Activated CD4-positive, CD25-positive, alpha-beta regulatory T cell (primary cell): Measurements from ENCODE around the gene ZDHHC17.
"Not testable (repeated sequence)": the region's sequence is repeated elsewhere in the genome, so short reads cannot be mapped to it uniquely, and the experiment has no call there.

Source experiments
- DNase-seq, 4 experiments: peaks; one replicate each; lab custom pipeline; 2025; lab: John Stamatoyannopoulos, UW

ZDHHC17 gene, protein sequence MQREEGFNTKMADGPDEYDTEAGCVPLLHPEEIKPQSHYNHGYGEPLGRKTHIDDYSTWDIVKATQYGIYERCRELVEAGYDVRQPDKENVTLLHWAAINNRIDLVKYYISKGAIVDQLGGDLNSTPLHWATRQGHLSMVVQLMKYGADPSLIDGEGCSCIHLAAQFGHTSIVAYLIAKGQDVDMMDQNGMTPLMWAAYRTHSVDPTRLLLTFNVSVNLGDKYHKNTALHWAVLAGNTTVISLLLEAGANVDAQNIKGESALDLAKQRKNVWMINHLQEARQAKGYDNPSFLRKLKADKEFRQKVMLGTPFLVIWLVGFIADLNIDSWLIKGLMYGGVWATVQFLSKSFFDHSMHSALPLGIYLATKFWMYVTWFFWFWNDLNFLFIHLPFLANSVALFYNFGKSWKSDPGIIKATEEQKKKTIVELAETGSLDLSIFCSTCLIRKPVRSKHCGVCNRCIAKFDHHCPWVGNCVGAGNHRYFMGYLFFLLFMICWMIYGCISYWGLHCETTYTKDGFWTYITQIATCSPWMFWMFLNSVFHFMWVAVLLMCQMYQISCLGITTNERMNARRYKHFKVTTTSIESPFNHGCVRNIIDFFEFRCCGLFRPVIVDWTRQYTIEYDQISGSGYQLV

DNA sequence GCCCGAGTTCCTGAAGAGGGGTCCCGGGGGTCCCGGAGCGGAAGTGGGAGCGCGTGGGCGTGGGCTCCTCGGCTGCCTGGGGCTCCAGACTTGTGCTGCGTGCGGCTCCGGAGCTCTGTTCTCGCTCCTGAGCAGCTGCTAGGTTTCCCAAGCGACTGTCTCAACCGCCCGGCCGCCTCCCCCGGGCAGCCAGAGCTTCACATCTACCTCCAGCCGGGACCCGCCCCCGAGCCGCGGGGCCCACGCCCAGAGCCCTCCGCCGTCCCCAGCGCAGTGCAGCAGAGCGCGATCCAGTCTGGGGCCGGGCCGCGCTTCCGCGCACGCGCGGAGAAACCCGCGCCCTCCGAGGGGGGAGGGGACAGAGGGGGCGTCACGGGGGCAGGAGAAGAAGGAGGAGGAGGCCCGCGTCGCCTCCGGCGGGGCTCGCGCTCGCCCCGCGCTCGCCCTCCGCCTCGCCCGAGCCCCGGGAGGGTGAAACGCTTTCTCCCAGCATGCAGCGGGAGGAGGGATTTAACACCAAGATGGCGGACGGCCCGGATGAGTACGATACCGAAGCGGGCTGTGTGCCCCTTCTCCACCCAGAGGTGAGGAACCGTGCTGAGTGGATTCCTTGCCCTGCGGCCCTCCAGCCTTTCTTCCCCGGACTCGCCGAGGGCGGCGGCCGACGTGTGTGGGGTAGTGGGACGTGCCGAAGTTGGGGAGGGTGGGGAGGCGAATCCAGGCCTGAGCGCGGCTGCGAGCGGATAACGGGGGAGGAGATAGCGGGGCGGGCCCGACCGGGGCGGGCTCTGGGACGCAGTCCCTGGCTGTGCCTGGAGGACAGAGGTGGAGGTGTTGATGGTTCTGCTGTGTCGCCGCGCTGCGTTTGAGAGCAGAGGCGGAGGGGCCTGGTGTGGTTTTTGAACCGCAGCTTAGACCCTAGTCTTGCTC is at the start of gene ZDHHC17:
TSS of gene ZDHHC17 (plus strand) at position 370 of the 930 bp plus-strand sequence. CDS start at position 492, 122 bp downstream.
- DNase-seq, result peak; percentile 84 to 90 (median 88)

DNA sequence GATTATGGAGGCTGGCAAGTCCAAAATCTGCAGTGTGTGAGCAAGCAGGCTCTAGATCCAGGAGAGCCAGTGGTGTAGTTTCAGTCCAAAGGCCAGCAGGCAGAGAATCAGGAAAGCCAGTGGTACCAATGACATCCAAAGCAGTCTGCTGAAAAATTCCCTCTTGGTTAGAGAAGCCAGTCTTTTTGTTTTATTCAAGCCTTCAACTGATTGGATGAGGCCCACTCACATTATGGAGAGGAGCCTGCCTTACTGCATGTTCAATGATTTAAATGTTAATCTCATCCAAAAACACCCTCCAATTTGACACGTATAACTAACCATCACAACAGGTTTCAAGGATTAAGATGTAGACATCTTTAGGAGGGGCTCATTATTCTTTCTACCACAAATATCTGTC is 49.5 kb upstream of the ZDHHC17 start:
- no peak for DNase-seq

GRCh38 chr12:76714861-76715260 is 49.1 kb upstream of the ZDHHC17 start:
- DNase-seq, result no peak

- no peak for DNase-seq
Observed at GRCh38 chr12:76715332-76715731, 48.6 kb upstream of the ZDHHC17 start.

DNA sequence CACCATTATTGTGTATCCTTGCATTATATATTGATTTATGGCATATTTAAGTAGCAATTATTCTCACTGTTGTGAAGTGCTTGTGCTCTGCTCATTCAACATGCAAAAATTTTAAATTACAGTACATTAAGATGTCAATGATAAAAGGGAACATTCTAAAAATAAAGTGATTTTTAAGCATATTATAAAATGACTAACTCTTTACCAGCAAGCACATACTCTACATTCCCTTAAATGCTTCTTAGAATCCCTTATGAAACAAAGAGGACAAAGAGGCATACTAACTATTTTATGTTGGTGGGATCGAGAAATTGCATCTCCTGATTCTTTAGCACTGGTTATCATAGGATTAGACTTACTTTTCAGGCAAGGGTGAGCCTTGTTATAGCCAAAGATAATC is 46.6 kb upstream of the ZDHHC17 start:
- DNase-seq, result no peak

DNA sequence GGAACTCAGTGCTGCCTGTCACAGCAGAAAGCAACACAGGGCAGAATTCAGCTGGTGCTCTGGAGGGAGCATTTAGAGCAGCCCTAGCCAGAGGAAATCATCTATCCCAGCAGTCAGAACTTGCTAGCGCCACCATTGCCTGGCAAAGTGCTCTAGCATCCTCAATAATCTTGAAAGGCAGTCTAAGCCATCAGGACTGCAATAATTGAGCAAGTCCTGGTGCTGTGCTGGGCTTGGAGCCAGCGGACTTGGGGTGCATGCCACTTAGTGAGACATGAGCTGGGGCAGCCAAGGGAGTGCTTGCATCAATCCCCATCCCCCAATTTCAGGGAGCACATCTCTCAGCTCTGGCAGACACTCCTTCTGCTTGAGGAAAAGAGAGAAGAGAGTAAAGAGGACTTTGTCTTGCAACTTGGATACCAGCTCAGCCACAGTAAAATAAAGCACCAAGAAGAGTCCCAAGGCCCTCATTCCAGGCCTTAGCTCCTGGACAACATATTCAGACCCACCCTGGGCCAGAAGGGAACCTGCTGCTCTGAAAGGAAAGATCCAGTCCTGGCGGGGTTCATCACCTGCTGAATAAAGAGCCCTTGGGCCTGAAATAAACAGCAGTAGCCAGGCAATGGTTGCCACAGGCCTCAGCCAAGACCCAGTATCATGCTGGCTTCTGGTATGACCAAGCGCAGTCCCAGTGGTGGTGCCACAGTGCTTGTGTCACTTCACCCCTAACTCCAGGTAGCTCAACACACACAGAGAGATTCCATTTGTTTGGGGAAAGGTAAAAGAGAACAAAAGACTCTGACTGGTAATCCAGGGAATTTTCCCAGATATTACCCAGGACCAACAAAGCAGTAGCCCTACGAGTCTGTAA is 44.5 kb upstream of the ZDHHC17 start:
- no peak for DNase-seq

GRCh38 chr12:76720068-76720467 is 43.8 kb upstream of the ZDHHC17 start:
- no peak for DNase-seq

GRCh38 chr12:76726626-76727025 is 37.3 kb upstream of the ZDHHC17 start:
- no peak for DNase-seq

GRCh38 chr12:76732188-76732587 is 31.7 kb upstream of the ZDHHC17 start:
- DNase-seq, result not testable (repeated sequence)

DNA sequence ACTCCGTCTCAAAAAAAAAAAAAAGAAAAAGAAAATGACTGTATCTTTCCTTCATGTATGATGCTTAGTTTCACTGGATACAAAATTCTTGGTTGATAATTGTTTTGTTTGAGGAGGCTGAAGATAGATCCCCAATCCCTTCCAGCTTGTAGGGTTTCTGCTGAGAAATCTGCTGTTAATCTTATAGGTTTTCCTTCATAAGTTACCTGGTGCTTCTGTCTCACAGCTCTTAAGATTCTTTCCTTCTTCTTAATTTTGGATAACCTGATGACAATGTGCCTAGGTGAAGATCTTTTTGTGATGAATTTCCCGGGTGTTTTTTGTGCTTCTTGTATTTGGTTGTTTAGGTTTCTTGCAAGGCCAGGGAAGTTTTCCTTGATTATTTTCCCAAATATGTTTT is 26.2 kb upstream of the ZDHHC17 start:
- DNase-seq, result not testable (repeated sequence)

DNA sequence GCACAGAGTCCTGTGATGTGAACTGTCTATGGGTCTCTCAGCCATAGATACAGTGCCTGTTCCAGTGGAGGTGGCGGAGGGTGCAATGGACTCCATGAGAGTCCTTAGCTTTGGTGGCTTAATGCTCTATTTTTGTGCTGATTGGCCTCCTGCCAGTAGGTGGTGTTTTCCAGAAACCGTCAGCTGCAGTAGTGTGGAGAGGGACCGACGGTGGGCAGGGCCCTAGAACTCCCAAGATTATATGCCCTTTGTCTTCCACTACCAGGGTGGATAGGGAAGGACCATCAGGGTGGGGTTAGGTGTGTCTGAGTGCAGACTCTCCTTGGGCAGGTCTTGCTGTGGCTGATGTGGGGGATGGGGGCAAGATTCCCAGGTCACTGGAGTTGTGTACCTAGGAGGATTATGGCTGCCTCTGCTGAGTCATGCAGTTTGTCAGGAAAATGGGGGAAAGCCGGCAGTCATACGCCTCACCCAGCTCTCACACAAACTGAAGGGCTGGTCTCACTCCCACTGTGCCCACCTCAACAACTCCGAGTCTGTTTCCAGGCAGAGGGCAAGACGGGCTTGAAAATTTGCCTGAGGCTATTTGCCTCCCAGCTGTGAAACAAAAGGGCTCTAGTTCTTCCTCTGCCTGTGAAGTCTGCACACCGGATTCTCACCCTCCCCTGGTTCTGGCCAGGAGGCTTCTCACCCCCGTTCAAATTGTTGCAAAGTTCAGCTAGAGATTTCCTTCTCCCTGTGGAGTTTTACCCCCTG is 24.9 kb upstream of the ZDHHC17 start:
- no peak for DNase-seq

GRCh38 chr12:76739896-76740295 is 24.0 kb upstream of the ZDHHC17 start:
- no peak for DNase-seq

DNA sequence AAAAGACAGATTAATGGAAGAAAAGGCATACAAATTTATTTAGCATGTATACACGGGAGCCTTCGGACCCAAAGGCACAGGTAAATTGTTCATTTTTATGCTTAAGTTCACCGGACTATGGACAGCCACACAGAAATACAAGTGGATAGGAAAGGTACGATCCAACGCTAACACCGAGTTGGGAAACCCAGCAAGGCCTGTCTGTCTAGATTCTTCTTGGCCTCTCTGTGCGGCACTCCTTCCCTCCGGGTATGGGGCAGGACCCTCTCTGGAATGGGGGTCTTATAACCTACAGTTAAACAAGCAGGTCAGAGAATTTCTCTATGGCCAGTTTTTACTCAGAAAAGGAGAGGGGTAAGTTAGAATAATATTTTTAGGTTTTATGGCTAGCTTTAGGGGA is 23.4 kb upstream of the ZDHHC17 start:
- DNase-seq, result no peak

GRCh38 chr12:76745343-76745742 is 18.6 kb upstream of the ZDHHC17 start:
- DNase-seq, result no peak

DNA sequence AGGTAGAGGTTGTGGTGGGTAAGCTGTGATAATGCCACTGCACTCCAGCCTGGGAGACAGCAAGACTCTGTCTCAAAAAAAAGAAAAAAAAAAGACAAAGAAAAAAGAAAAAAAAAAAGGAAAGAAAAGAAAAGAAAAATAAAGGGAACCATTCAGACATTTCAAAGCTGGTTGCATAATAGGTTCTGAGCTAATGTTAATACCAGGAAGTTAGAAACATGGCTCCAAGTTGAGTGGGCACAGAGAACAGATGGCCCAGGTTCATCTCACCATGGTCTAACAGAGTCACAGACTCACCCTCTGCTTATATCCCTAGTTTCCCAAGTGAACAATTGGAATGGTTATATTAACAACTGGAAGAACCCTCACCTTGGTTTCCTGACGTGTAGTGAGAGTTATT is 17.4 kb upstream of the ZDHHC17 start:
- DNase-seq, result no peak

GRCh38 chr12:76747245-76747644 is 16.7 kb upstream of the ZDHHC17 start:
- no peak for DNase-seq

DNA sequence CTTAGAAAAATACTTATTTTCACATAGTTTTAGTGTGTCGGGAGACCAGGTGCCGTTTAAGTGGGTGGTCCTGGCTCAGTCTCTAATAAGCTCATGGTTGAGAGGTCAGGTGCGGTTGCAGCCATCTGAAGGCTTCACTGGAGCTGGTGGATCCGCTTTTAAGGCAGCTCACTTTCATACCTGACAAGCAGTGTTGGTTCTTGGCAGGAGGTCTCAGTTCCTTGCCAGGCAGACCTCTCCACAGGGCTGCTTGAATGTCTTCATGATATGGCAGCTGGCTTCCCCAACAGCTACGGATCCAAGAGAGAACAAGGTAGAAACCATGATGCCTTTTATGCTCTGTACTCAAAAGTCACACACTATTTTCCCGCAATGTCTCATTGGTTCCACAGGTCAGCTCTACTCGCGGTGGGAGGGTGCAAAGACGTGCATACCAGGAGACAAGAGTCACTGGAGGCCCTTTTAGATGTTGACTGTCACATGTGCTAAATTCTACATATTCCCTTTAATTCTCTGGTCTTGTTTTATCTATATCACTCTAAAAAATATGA is 8.0 kb upstream of the ZDHHC17 start:
- DNase-seq, result no peak

- no peak for DNase-seq
Observed at GRCh38 chr12:76757694-76758093, 6.2 kb upstream of the ZDHHC17 start.

DNA sequence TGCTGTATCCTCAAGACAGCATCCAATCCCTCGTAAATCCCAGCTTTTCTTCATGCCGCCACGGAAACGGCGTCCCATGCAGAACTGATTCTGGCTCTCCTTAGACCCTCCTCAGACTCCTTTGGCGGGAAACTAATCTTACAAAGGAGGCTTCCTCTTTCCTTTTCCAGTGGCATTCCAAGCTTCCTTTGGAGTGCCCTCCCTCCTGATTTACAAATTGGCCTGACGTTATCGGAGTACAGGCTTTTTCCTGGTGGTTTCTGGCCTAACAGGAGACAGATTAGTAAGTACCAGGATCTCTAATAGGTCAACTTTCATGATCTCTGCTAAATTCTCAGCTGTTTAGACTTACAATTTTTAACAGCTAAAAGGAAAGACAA is 1.3 kb upstream of the ZDHHC17 start:
- no peak for DNase-seq

GRCh38 chr12:76764856-76765255 is 941 bp downstream of the ZDHHC17 start:
- no peak for DNase-seq
